Fibroblast of gingiva (primary cell): ENCODE data around the gene CNTN4.
"Not testable (repeated sequence)": the region's sequence is repeated elsewhere in the genome, so short reads cannot be mapped to it uniquely, and the experiment has no call there.

Source experiments
- DNase-seq: peaks from one replicate; pipeline ENCODE4 v3.0.0-alpha.2; 2011; ENCODE audit warnings: low read depth

Gene CNTN4

DNA sequence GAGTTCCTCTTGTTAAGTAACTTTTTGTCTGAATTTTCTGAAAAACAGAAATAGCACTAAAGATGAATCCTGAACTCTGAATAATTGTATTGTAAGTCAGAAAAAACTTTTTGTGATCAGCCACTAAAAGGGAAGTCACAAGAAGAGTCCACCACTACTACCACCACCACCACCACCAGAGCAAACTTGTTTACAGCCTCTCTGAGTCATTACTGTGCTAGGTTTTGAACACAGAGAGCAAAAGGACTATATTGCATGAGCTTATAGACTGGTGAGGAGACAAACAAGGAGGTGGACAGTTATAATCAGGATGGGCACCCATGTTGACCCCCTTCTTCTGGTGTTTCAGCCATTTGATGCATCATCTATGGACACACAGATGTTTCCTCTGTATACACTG lies 869.8 kb downstream of the CNTN4 start:
- DNase-seq: no peak

DNA sequence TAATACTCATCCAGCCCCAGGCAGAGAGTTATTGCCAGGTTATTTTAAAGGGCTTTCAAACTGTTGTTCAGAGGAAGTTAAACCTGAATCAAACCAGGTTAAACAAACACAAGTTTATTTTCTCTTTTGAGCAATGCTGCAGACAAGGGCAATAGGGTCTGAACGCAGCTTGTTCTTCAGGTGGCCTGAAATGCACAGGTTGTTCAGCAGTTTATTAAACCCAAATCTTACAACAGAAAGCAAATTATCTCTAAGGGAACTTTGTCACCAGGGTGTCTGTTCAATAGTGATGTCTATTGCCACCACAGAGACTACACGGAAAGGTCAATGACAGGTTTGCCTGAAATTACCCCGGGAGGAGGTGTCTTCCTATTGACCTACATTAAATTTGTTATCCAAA lies 877.5 kb downstream of the CNTN4 start:
- DNase-seq: no peak

DNA sequence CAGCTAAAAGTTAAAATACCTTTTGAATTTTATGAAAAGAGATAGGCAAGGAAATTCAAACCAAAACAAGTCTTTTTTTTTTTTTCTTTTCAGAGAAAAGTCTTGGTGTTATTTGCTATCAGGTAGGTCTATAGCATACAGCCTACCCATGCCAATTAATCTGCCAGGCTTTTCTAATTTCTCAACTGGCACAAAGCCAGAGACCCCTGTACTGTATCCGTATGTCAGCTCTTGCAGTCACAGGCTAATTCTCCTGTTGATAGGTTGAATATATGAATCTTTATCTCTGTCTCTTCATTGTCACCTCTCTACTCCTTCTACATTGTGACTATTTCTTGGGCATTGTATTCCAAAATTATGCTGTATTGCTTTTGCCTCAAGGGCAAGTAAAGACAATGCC lies 878.1 kb downstream of the CNTN4 start:
- no peak for DNase-seq

DNA sequence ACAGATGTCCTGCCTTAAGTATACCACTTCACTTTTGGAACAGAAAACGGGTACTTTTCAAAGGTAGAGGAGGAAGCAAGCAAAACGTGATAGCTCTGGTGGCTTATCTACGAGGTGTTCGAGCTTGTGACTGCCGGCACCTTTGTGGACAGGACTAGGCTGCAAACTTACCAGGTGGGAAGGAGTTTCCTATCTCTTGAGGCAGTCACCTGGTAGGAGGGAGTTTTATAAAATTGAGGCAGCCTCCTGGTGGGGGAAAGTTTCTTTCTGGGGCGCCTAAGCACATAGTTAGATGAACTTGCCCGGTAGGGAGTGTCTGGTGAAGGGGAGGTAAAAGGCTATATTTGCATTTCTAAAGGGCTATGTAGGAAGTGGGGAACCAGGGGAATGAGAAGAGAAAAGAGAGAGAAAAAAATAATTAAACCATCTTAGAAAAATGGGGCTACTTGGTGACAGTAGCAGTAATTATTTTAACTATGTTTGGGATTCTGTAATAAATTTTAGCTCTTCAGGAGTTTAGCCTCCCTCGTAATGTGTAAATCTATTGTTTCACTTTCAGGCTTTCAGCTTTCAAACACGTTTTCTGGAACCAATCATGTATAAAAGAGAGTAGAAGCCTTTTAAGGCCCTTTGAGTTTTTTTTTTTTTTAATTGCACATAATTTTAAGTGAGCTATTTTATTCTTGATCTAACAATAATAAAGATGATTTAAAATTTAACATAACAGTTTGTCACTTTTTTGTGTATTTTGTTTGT lies 880.5 kb downstream of the CNTN4 start:
- no peak for DNase-seq

DNA sequence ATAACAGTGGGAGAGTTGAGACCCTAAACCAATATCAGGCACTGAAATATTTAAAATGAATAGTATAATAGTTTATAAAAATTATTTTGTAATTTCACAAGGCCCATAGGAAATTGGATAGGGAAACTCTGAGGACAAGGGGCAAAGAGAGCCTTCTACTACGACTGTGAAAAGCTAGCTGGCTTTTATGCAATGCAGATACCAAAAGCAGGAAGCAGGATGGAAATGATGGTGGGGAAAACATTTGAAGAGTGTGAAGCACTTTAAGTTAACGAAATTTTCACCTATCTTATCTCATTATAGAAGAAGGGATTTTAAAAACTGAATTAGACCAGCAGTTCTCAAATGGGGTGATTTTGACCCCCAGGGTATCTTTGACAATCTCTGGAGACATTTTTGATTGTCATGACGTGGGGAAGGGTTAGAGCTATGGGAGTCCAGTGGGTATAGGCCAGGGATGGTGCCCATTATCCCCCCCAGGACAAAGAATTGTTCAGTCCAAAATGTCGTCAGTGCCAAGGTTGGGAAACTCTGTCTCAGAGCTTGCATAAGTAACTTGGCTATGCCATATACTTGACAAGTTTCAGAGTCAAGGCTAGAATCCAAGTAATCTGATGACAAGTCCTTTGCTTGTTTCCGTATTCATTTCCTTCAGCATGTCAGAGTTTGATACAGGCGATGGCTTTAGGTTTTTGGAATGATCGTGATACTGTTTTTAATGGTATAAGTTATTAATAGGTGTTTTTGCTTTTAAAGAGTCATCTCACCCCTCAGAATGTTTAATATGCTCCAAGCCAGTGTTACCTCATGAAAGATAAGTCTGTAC lies 885.6 kb downstream of the CNTN4 start:
- no peak for DNase-seq

DNA sequence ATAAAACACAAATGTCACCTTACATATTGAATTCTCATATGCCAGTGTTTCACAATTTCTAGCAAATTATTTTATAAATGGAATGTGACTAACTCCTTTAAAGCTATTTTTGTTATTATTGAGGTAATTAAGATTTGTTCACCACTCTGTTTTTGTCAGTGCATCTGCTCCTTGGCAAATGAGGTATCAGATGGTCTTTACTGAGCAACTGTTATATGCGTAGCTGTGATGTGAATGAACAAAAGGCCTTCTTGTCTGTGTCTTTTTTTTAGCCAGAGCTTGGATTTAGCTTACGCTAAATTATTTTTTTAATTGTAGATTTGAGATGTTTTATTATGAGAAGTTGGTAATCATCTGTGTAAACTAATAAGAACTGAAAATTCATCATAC lies 886.2 kb downstream of the CNTN4 start:
- DNase-seq: no peak

DNA sequence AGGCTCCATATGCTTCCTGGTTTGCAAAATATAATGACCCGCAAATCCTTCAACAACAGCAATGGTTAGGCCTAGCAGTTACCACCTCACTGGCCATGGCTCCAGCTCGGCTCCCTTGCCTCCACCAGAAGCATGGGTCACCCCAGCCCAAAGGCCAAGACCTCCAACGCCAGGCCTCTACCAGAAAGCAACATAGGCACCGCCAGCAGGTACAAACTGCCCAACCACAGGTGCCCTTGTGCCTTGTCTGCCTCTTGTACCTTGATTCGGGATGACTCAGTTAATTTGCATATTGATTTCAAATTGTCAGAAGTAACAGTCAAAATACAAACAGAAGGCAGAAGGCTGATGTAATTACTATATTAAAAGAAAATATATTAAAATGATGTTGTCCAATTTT lies 886.8 kb downstream of the CNTN4 start:
- DNase-seq: no peak

- DNase-seq: no peak
Observed at GRCh38 chr3:2992534-2992933, 893.9 kb downstream of the CNTN4 start.

- DNase-seq: not testable (repeated sequence)
Observed at GRCh38 chr3:2993130-2993529, 894.5 kb downstream of the CNTN4 start.

- DNase-seq: no peak
Observed at GRCh38 chr3:2993736-2994135, 895.1 kb downstream of the CNTN4 start.

DNA sequence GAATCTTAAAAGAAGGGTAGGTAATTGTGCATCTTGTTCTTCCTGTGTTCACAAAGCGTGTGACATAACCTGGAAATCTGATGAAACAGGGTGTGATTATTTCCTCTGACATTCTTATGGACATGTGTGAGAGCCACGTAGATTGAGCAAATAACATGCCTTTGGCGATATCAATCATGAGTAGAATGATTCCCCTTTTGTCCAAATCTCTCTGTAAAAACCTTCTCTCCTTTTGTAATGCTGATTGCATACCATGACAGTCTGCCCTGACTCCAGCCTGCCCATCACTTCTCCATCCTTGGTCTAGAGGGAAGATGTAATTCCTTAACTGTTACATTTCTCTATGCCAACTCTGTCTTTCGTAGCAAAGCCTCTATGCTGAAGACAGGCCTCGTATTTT lies 896.5 kb downstream of the CNTN4 start:
- DNase-seq: no peak

DNA sequence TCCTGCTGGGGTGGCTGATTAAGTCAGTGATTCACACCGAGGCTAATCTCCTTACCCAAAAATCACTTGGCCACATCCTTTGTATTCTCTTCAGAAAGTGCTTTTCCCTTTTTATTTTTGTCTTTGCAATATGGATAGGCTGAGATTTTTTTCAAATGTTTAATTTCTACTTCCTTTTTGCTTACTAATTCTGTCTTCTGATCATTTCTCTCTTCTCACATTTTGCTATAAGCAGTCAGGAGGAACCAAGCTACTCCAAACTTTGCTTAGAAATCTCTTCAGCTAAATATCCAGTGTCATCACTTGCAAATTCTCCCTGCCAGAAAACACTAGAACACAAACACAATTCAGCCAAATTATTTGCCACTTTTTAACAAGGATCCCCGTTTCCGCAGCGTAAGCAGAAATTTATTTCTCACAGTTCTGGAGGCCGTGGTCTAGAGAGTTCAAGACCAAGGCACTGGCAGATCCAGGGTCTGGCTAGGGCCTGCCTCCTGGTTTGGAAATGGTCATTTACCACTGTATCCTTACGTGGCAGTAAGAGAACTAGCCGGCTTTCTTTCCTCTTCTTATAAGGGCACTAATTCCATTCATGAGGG lies 906.6 kb downstream of the CNTN4 start:
- DNase-seq: no peak

DNA sequence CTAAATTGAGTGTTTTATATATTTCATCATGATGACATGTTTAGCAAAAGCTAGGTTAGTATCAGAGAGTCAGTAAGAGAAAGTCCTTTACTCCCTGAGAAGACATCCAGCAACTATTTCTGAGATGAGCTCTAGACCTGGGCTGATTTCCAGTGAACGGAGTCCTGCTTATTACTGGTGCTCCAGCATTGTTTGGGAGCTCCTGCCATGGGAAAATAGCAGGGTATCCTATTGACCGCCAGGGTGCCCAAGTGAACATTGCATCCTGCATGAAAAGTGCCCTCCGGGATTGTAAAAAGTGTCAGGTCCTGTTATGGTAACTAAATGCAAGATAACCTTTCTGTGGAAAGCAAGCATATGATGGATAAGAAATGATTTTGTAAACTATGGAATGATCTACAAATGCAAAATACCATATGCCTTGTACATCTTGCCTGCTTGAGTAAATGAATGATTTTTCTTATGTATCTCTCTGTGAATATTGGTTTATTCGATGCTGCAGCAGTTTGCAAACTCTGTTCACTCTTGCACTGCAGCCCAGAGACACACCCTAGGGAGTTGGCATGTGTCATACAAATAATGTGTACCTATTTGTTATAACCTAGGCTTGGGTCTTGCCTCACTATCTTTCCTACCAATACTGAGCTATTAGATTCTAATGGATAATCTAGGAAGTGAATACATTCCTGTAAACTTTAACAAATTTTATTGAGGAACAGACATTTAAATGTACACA lies 914.8 kb downstream of the CNTN4 start:
- no peak for DNase-seq

GRCh38 chr3:3015185-3016089 lies 916.8 kb downstream of the CNTN4 start:
- no peak for DNase-seq

DNA sequence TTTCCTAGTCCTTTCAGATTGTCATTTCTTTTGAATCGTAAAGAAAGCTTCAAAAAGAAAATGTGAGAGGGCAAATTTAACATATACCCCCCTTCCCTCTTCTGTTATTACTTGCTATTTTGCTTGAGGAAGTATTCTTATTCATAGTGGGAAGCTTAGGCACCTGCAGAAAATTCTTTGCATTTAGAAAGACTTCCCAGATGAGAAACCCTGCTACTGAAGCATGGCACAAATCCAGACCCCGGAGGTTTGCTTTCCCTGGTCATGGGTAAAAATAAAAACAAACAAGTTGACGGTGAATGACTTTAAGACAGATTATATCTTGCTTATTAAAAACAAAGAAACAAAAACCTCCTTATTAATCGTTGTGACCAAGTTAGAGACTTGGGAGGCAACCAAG lies 917.6 kb downstream of the CNTN4 start:
- no peak for DNase-seq

DNA sequence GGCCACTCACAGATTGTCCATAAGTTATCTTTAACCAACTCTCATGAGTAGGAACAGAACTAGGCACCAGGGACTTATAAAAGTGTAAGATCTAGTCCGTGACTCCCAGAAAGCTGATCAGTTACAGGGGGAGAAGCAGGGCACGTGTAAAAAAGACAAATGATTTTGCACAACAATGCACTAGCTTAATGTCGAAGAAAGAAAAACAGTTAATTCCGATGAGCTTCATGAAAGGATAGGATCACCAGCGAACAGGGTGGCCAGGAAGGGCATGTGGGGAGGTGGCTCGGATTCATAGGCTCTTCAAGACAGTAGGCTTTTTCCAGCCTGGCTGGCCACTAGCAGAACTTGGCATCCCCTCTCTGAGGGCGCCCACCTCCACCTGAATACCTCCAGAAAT lies 921.5 kb downstream of the CNTN4 start:
- no peak for DNase-seq

DNA sequence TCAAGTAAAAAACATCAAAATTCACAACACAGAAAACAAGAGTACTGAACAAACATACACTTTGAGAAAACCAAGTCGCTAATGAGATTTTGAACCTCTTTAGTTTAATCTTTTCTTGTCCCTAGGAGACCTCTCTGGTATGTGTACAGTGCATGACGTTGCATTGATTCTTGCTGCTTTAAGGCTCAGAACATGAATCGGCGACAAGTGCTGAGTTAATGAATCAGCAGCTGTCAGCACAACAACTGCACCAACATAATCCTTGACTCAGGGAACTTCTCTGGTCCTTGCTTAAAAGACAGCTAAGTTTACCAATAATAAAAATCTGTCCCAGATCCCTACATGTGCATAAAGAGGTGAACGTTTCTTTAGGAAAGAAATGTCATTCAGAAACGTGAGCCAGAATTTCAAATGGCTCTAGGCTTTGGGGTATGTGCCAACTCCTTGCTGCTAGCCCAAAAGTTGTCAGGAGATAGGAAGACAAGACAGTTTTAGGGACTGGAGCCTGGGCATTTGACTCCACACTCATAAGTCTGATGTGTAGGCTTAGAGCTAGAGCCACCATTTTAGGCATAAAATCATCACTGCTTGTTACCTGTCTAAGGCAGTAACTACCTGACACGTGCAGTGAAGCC lies 924.6 kb downstream of the CNTN4 start:
- no peak for DNase-seq

- no peak for DNase-seq
Observed at GRCh38 chr3:3027976-3028567, 929.4 kb downstream of the CNTN4 start.

DNA sequence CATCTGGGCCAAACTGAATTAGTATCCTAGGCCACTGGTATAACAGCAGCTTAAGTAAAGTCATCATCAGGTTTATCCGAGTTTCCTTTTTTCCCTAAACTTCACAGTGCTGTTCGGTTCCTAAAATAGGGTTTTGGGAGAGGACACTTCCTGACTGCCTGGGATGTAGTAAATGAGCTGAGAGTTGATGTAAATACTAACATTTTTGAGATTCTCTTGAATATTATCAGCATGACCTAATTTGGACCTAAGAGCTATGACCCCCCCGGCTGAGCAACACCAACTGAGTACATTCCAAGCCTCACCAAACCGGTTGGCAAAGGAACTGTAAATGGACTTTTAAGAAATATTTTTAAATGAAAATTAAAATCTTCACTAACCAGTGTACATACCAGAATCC lies 932.7 kb downstream of the CNTN4 start:
- no peak for DNase-seq

- DNase-seq: no peak
Observed at GRCh38 chr3:3037156-3037555, 938.5 kb downstream of the CNTN4 start.
